ENCODE results near the gene PUM1. TPM values are rescaled to one million over a fixed set of nuclear protein-coding genes. Genes with fewer than 3 reads are reported as not detected.

Gene PUM1
- total RNA-seq, 1 donor from 2014 or later, result 188 TPM

DNA sequence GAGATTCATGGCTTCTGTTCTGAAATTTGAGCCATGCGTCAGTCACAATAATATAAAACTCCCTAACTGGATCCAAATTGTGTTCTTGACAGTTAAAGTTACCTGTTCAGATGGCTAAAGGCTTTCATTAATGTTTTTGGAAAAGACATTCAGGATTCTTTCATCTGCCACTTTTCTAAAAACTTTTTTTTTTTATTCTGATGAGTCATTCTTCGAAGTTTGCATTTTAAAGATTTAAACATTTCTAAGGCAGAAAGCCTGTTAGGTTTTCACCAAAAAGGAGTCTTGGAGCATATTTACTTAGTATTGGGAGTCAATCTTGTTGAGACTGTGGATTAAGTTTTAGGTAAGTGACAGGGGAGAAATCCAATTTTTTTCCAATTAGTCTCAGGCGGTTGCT, 138.1 kb downstream of the PUM1 start:
- Mint-ChIP-seq H3K4me3 (ENCODE audit: unreplicated experiment) (no peak overlapping the region), H3K36me3 (ENCODE audit: unreplicated experiment) (no peaks in the 10 kb centered on the region), H3K9me3 (ENCODE audit: unreplicated experiment) (no peaks in the 10 kb centered on the region), H3K4me1 (ENCODE audit: low read depth, unreplicated experiment) (peaks cover 11% of the 10 kb centered on the region), H3K27me3 (ENCODE audit: unreplicated experiment) (peaks cover 4% of the 10 kb centered on the region), H3K27ac (ENCODE audit: unreplicated experiment) (no peak overlapping the region)
- DNase-seq, result no peak
- TF ChIP-seq, protein P1, sequence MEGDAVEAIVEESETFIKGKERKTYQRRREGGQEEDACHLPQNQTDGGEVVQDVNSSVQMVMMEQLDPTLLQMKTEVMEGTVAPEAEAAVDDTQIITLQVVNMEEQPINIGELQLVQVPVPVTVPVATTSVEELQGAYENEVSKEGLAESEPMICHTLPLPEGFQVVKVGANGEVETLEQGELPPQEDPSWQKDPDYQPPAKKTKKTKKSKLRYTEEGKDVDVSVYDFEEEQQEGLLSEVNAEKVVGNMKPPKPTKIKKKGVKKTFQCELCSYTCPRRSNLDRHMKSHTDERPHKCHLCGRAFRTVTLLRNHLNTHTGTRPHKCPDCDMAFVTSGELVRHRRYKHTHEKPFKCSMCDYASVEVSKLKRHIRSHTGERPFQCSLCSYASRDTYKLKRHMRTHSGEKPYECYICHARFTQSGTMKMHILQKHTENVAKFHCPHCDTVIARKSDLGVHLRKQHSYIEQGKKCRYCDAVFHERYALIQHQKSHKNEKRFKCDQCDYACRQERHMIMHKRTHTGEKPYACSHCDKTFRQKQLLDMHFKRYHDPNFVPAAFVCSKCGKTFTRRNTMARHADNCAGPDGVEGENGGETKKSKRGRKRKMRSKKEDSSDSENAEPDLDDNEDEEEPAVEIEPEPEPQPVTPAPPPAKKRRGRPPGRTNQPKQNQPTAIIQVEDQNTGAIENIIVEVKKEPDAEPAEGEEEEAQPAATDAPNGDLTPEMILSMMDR (IDR thresholded peaks at IDR 0.05; ENCODE audit: partially characterized antibody, unreplicated experiment), result no peak

DNA sequence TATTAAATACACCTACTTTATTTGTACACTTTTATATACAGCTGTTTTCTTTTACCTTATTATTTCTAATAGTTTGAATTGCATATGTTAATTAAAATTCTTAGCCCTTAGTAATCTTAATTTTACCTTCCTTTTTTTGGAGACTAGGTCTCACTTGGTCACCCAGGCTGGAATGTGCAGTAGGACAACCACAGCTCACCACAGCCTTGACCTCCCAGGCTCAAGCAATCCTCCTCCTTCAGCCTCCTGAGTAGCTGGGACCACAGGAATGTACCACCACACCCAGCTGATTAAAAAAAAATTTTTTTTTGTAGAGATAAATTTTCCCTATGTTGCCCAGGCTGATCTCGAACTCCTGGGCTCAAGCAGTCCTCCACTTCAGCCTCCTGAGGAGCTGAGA, 141.9 kb downstream of the PUM1 start:
- no peak overlapping the region for H3K27ac Mint-ChIP-seq (ENCODE audit: unreplicated experiment)
- no peak overlapping the region for H3K4me3 Mint-ChIP-seq (ENCODE audit: unreplicated experiment)
- H3K36me3 Mint-ChIP-seq (ENCODE audit: unreplicated experiment), result no peaks in the 10 kb centered on the region
- no peak for DNase-seq
- no peaks in the 10 kb centered on the region for H3K9me3 Mint-ChIP-seq (ENCODE audit: unreplicated experiment)
- no peaks in the 10 kb centered on the region for H3K4me1 Mint-ChIP-seq (ENCODE audit: low read depth, unreplicated experiment)
- peaks cover 1% of the 10 kb centered on the region for H3K27me3 Mint-ChIP-seq (ENCODE audit: unreplicated experiment)
- TF ChIP-seq, protein P1 (IDR thresholded peaks at IDR 0.05; ENCODE audit: partially characterized antibody, unreplicated experiment), result no peak

DNA sequence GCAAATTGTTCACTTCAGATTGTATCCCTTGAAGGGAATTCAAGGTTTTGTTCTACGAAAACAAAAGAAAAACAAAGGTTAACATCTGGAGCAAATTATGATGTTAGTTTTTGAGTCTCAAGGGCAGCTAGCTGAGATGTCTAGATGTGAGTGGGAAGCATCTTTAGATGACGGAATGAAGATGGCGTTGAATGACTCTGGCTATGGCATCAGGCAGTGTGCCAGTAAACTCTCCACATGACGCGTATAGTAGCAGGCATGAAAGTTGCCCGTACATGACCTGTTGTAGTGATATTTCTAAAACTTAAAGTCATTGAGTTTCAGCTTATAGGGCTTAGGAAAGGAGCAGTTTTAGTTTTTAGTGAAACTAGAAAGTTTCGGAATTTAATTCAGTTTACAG, 144.7 kb downstream of the PUM1 start:
- no peak for DNase-seq
- Mint-ChIP-seq H3K36me3 (ENCODE audit: unreplicated experiment) (no peaks in the 10 kb centered on the region), H3K27me3 (ENCODE audit: unreplicated experiment) (peaks cover 1% of the 10 kb centered on the region), H3K27ac (ENCODE audit: unreplicated experiment) (no peak overlapping the region), H3K4me1 (ENCODE audit: low read depth, unreplicated experiment) (no peaks in the 10 kb centered on the region), H3K4me3 (ENCODE audit: unreplicated experiment) (no peak overlapping the region), H3K9me3 (ENCODE audit: unreplicated experiment) (no peaks in the 10 kb centered on the region)
- TF ChIP-seq, protein P1 (IDR thresholded peaks at IDR 0.05; ENCODE audit: partially characterized antibody, unreplicated experiment), result no peak

DNA sequence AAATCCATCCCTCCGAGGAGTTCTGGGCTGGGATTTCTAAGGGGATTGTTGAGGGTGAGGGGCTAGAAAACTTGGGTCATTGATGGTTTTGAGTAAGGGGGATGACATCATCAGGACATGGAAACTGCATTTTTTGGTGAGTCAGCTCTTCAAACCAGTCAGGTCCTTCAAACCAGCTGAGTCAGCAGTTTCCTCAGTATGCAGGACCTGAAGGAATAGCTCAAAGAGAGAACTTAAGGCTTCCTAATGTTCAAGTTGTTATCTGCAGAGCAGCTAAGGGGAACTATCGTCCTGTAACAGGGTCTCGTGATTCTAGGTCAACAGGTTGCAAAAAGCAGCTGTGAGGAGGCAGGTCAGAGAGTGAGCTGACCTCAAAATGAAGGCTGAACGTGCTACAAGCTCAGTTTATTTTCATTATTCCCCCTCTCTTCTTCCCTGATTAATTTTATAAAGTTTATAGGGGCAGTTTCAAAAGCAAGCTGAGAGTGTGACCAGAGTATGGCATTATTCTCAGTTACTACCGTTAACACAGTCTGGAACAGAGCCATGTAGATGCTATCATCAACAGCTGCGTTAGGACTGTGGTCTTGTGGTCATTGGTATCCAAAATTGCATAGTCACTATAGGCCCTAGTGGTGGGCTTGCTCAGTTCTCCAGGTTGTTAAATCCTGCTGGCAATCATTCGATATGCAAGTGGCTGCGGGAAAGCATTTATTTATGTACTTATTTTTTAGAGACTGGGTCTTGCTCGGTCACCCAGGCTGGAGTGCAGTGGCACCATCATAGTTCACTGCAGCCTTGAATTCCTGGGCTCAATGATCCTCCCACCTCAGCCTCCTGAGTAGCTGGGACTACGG, 146.3 kb downstream of the PUM1 start:
- DNase-seq, result no peak
- Mint-ChIP-seq H3K4me1 (ENCODE audit: low read depth, unreplicated experiment) (no peaks in the 10 kb centered on the region), H3K36me3 (ENCODE audit: unreplicated experiment) (no peaks in the 10 kb centered on the region), H3K4me3 (ENCODE audit: unreplicated experiment) (no peak overlapping the region), H3K27ac (ENCODE audit: unreplicated experiment) (no peak overlapping the region), H3K27me3 (ENCODE audit: unreplicated experiment) (peaks cover 1% of the 10 kb centered on the region), H3K9me3 (ENCODE audit: unreplicated experiment) (no peaks in the 10 kb centered on the region)
- TF ChIP-seq, protein P1 (IDR thresholded peaks at IDR 0.05; ENCODE audit: partially characterized antibody, unreplicated experiment), result no peak

GRCh38 chr1:30916296-30916695, 149.2 kb downstream of the PUM1 start:
- Mint-ChIP-seq H3K4me1 (ENCODE audit: low read depth, unreplicated experiment) (peaks cover 5% of the 10 kb centered on the region), H3K9me3 (ENCODE audit: unreplicated experiment) (no peaks in the 10 kb centered on the region), H3K27ac (ENCODE audit: unreplicated experiment) (no peak overlapping the region), H3K27me3 (ENCODE audit: unreplicated experiment) (peaks cover 5% of the 10 kb centered on the region), H3K4me3 (ENCODE audit: unreplicated experiment) (no peak overlapping the region), H3K36me3 (ENCODE audit: unreplicated experiment) (no peaks in the 10 kb centered on the region)
- no peak for DNase-seq
- TF ChIP-seq, protein P1 (IDR thresholded peaks at IDR 0.05; ENCODE audit: partially characterized antibody, unreplicated experiment), result no peak
